ENCODE data around the gene KCNE3.

DNA sequence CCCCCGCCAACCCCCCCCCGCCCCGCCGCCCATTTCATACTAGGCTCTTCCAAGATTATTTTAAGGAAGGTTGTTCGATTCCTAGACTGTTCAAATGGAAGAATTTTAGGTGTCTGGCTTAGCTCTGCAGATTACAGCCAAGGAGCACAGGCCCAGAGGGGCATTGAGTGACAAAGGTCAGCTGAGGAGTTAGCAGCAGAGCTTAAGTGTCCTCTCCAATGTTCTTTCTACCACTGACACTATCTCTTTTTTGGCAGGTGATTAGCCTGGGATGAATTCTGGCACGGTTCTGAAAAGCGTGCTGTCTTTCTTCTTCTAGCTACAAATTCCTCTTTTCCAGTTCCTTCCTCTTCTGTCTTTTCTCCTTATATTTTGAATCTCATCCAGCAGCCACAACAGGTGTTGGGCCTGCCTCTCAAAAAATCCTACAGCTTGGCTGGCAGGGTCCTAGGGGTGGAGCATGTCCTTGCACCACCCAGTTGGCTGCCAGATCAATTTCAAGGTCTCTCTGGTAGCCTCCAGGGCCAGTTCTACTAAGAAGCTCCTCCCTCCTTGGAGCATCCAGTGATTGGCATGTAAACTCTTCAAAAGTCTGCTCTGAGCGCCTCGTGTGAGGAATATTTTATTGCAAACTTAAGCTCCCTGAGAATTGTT, 23.0 kb downstream of the KCNE3 start:
- TF ChIP-seq, protein P1, sequence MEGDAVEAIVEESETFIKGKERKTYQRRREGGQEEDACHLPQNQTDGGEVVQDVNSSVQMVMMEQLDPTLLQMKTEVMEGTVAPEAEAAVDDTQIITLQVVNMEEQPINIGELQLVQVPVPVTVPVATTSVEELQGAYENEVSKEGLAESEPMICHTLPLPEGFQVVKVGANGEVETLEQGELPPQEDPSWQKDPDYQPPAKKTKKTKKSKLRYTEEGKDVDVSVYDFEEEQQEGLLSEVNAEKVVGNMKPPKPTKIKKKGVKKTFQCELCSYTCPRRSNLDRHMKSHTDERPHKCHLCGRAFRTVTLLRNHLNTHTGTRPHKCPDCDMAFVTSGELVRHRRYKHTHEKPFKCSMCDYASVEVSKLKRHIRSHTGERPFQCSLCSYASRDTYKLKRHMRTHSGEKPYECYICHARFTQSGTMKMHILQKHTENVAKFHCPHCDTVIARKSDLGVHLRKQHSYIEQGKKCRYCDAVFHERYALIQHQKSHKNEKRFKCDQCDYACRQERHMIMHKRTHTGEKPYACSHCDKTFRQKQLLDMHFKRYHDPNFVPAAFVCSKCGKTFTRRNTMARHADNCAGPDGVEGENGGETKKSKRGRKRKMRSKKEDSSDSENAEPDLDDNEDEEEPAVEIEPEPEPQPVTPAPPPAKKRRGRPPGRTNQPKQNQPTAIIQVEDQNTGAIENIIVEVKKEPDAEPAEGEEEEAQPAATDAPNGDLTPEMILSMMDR (IDR thresholded peaks at IDR 0.05 in 2 of 3, conservative IDR thresholded peaks at IDR 0.05 in 1 of 3; ENCODE audit: insufficient read depth in 2 of 3, low read depth in 1 of 3, low read length in 3 of 3), result no peak
- TF ChIP-seq, protein P2, sequence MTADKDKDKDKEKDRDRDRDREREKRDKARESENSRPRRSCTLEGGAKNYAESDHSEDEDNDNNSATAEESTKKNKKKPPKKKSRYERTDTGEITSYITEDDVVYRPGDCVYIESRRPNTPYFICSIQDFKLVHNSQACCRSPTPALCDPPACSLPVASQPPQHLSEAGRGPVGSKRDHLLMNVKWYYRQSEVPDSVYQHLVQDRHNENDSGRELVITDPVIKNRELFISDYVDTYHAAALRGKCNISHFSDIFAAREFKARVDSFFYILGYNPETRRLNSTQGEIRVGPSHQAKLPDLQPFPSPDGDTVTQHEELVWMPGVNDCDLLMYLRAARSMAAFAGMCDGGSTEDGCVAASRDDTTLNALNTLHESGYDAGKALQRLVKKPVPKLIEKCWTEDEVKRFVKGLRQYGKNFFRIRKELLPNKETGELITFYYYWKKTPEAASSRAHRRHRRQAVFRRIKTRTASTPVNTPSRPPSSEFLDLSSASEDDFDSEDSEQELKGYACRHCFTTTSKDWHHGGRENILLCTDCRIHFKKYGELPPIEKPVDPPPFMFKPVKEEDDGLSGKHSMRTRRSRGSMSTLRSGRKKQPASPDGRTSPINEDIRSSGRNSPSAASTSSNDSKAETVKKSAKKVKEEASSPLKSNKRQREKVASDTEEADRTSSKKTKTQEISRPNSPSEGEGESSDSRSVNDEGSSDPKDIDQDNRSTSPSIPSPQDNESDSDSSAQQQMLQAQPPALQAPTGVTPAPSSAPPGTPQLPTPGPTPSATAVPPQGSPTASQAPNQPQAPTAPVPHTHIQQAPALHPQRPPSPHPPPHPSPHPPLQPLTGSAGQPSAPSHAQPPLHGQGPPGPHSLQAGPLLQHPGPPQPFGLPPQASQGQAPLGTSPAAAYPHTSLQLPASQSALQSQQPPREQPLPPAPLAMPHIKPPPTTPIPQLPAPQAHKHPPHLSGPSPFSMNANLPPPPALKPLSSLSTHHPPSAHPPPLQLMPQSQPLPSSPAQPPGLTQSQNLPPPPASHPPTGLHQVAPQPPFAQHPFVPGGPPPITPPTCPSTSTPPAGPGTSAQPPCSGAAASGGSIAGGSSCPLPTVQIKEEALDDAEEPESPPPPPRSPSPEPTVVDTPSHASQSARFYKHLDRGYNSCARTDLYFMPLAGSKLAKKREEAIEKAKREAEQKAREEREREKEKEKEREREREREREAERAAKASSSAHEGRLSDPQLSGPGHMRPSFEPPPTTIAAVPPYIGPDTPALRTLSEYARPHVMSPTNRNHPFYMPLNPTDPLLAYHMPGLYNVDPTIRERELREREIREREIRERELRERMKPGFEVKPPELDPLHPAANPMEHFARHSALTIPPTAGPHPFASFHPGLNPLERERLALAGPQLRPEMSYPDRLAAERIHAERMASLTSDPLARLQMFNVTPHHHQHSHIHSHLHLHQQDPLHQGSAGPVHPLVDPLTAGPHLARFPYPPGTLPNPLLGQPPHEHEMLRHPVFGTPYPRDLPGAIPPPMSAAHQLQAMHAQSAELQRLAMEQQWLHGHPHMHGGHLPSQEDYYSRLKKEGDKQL (CRISPR knock-in tag; IDR thresholded peaks at IDR 0.05; ENCODE audit: borderline replicate concordance), result no peak
- no peak for TF ChIP-seq ETV6 (IDR thresholded peaks at IDR 0.05; ENCODE audit: borderline replicate concordance in 1 of 2, low read depth in 2 of 2, low read length in 1 of 2)
- no peak for TF ChIP-seq ETV6 (CRISPR knock-in tag; IDR thresholded peaks at IDR 0.05; ENCODE audit: borderline replicate concordance)
- TF ChIP-seq, protein P3, sequence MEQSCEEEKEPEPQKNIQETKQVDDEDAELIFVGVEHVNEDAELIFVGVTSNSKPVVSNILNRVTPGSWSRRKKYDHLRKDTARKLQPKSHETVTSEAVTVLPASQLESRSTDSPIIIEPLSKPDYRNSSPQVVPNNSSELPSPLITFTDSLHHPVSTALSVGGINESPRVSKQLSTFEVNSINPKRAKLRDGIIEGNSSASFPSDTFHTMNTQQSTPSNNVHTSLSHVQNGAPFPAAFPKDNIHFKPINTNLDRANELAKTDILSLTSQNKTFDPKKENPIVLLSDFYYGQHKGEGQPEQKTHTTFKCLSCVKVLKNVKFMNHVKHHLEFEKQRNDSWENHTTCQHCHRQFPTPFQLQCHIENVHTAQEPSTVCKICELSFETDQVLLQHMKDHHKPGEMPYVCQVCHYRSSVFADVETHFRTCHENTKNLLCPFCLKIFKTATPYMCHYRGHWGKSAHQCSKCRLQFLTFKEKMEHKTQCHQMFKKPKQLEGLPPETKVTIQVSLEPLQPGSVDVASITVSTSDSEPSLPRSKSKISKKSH (CRISPR knock-in tag; IDR thresholded peaks at IDR 0.05), result no peak
- no peak for TF ChIP-seq FOXA1 (IDR thresholded peaks at IDR 0.05; ENCODE audit: borderline replicate concordance)
- no peak for TF ChIP-seq CC2D1A (IDR thresholded peaks at IDR 0.05)
- TF ChIP-seq POLR2AphosphoS5 (IDR thresholded peaks at IDR 0.05; ENCODE audit: control insufficient read depth, insufficient read depth, low read depth, low read length), result no peak
- TF ChIP-seq YY1 (IDR thresholded peaks at IDR 0.05; ENCODE audit: borderline replicate concordance in 1 of 3, control insufficient read depth in 1 of 3, extremely low read depth in 1 of 3, insufficient read depth in 3 of 3, insufficient read length in 1 of 3, insufficient replicate concordance in 2 of 3, low read depth in 1 of 3, low read length in 2 of 3), result no peak
- no peak for TF ChIP-seq FOXM1 (IDR thresholded peaks at IDR 0.05; ENCODE audit: low read depth)
- TF ChIP-seq FOXM1 (CRISPR knock-in tag; IDR thresholded peaks at IDR 0.05; ENCODE audit: low read depth), result no peak
- no peak for TF ChIP-seq RCOR1 (IDR thresholded peaks at IDR 0.05; ENCODE audit: borderline replicate concordance in 1 of 2, low read depth in 2 of 2, low read length in 2 of 2)
- no peak for TF ChIP-seq TFAM (CRISPR knock-in tag; conservative IDR thresholded peaks at IDR 0.05)
